ENCODE results near the gene SNX3. TPM values are rescaled to one million over a fixed set of nuclear protein-coding genes. Genes with fewer than 3 reads are reported as not detected.

SNX3 gene
- total RNA-seq, 6 donors from 2014 or later, result 46.1 to 173 (median 109) TPM

DNA sequence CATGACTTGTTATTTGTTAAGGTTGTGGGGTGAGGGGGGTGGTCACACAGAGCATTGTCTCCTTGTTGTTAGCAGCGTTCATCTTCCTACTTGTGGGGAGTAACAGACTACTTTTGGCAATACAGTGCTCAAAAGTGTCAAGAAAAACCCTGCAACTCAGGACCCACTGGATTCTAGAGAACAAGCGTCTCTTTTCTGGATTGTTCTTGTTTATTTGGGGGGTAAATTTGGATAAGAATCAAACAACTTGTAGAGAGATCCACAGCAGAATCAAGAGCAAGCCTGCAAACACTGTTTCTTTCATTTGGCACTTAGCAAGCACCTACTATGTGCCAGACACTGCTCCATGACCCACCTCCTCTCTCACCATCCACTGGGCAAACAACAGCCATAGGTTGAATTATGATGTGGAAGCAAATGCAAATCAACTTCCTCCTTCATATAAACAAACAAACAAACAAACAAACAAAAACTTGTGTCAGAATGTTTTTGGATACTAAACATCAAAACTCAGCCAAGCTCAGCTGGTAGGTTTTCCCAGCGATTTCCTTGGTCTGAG, 99.0 kb downstream of the SNX3 start:
- DNase-seq (no peak), ATAC-seq (ENCODE audit: low FRiP score in 2 of 2) (no peak)
- peaks cover 36 to 43% (median 38%) of the 10 kb centered on the region in 4 donors for H3K4me1 ChIP-seq
- no peak overlapping the region for H3K27ac ChIP-seq
- no peak overlapping the region for H3K4me3 ChIP-seq
- 2 to 7% methylated on average over 3 of the region's 3 CpGs for WGBS, 2 donors
- no peaks in the 10 kb centered on the region for H3K36me3 ChIP-seq
- TF ChIP-seq POLR2AphosphoS5 (IDR thresholded peaks at IDR 0.05), result no peak
- TF ChIP-seq EP300 (IDR thresholded peaks at IDR 0.05), result no peak
- TF ChIP-seq POLR2A (IDR thresholded peaks at IDR 0.05), result no peak
- TF ChIP-seq CTCF (IDR thresholded peaks at IDR 0.05), result no peak
- H3K9me3 ChIP-seq, result no peaks in the 10 kb centered on the region
- H3K27me3 ChIP-seq, result peaks cover 6 to 94% (median 54%) of the 10 kb centered on the region in 4 donors

Small RNA genes within 50 kb of the gene (small RNA-seq; reads per million reads assigned to genes)
- gene RNA5SP212 (0 reads per million in 4 donors), gene RNU6-1144P (0 reads per million in 4 donors), gene Z98742.2 (0 reads per million in 4 donors)

Other genes with a start within 250 kb of the SNX3 start
- 10 to 100 TPM; 13.6 to 90.9 (median 49.9) TPM for gene OSTM1, start 186.3 kb downstream of the SNX3 start, total RNA-seq
- not detected for gene NR2E1, start 95.0 kb downstream of the SNX3 start, total RNA-seq
- gene AFG1L, start 34.0 kb upstream of the SNX3 start, total RNA-seq, result 10 to 100 TPM in 1 of 6 donors, 1 to 10 TPM in 5; 2.6 to 19.9 (median 7.0) TPM